ENCODE measurements around the gene MTCL1.
"Not testable (repeated sequence)": the region's sequence is repeated elsewhere in the genome, so short reads cannot be mapped to it uniquely, and the experiment has no call there.

The MTCL1 gene

GRCh38 chr18:8744656-8745055 is 39.3 kb downstream of the MTCL1 start:
- DNase-seq: peak in 1 of 5 donors; percentile 7

GRCh38 chr18:8745355-8746014 is 40.1 kb downstream of the MTCL1 start:
- DNase-seq: no peak

GRCh38 chr18:8747440-8747937 is 42.1 kb downstream of the MTCL1 start:
- DNase-seq: no peak

- DNase-seq: no peak
Measured at GRCh38 chr18:8749492-8749891, 44.1 kb downstream of the MTCL1 start.

GRCh38 chr18:8750954-8751415 is 45.6 kb downstream of the MTCL1 start:
- no peak for DNase-seq

GRCh38 chr18:8751692-8752091 is 46.3 kb downstream of the MTCL1 start:
- DNase-seq: no peak

GRCh38 chr18:8752329-8752728 is 47.0 kb downstream of the MTCL1 start:
- DNase-seq: no peak

- DNase-seq: peak in 4 of 5 donors; percentile 22 to 53 (median 31)
Measured at GRCh38 chr18:8754995-8755960, 49.9 kb downstream of the MTCL1 start.

- DNase-seq: no peak
Measured at GRCh38 chr18:8756571-8756970, 51.2 kb downstream of the MTCL1 start.

- no peak for DNase-seq
Measured at GRCh38 chr18:8757396-8757997, 52.1 kb downstream of the MTCL1 start.

GRCh38 chr18:8758466-8758865 is 53.1 kb downstream of the MTCL1 start:
- no peak for DNase-seq

- DNase-seq: no peak
Measured at GRCh38 chr18:8760984-8761383, 55.6 kb downstream of the MTCL1 start.

- not testable (repeated sequence) for DNase-seq
Measured at GRCh38 chr18:8761535-8761934, 56.2 kb downstream of the MTCL1 start.

- DNase-seq: no peak
Measured at GRCh38 chr18:8762968-8763367, 57.6 kb downstream of the MTCL1 start.

GRCh38 chr18:8763611-8764010 is 58.3 kb downstream of the MTCL1 start:
- DNase-seq: no peak

GRCh38 chr18:8765783-8766463 is 60.6 kb downstream of the MTCL1 start:
- DNase-seq: no peak

GRCh38 chr18:8766559-8767293 is 61.4 kb downstream of the MTCL1 start:
- DNase-seq: no peak

- no peak for DNase-seq
Measured at GRCh38 chr18:8767340-8767739, 62.0 kb downstream of the MTCL1 start.

GRCh38 chr18:8769509-8770095 is 64.2 kb downstream of the MTCL1 start:
- no peak for DNase-seq

GRCh38 chr18:8770657-8771056 is 65.3 kb downstream of the MTCL1 start:
- DNase-seq: no peak

- DNase-seq: no peak
Measured at GRCh38 chr18:8771930-8772329, 66.6 kb downstream of the MTCL1 start.
